HG02852 (cell line): Measurements from ENCODE around the gene MACF1.
"Not testable (repeated sequence)": the region's sequence is repeated elsewhere in the genome, so short reads cannot be mapped to it uniquely, and the experiment has no call there.

Source experiments
- ATAC-seq: cut with Tn5 transposase; IDR thresholded peaks from one replicate; pipeline ENCODE4 v1.9.1; 2021; ENCODE audit warnings: mild to moderate bottlenecking, moderate library complexity; ENCODE audit not compliant: unreplicated experiment

MACF1 gene

GRCh38 chr1:39450041-39450440 lies 245.5 kb downstream of the MACF1 start:
- ATAC-seq, result not testable (repeated sequence)

- no peak for ATAC-seq
These were observed 246.6 kb downstream of the MACF1 start for GRCh38 chr1:39450956-39451606.

- ATAC-seq, result no peak
These were observed 247.6 kb downstream of the MACF1 start for GRCh38 chr1:39452081-39452480.

GRCh38 chr1:39452540-39452939 lies 248.0 kb downstream of the MACF1 start:
- ATAC-seq, result no peak

GRCh38 chr1:39453603-39454002 lies 249.1 kb downstream of the MACF1 start:
- ATAC-seq, result no peak

GRCh38 chr1:39458991-39459390 lies 254.5 kb downstream of the MACF1 start:
- no peak for ATAC-seq

- ATAC-seq, result no peak
These were observed 257.6 kb downstream of the MACF1 start for GRCh38 chr1:39462074-39462473.

- no peak for ATAC-seq
These were observed 262.1 kb downstream of the MACF1 start for GRCh38 chr1:39466413-39467107.

GRCh38 chr1:39467108-39467720 lies 262.7 kb downstream of the MACF1 start:
- not testable (repeated sequence) for ATAC-seq

- no peak for ATAC-seq
These were observed 264.7 kb downstream of the MACF1 start for GRCh38 chr1:39469150-39469549.

GRCh38 chr1:39470040-39470439 lies 265.5 kb downstream of the MACF1 start:
- no peak for ATAC-seq

GRCh38 chr1:39472826-39473225 lies 268.3 kb downstream of the MACF1 start:
- ATAC-seq, result no peak

- no peak for ATAC-seq
These were observed 268.8 kb downstream of the MACF1 start for GRCh38 chr1:39473324-39473723.

- ATAC-seq, result no peak
These were observed 270.3 kb downstream of the MACF1 start for GRCh38 chr1:39474810-39475209.

GRCh38 chr1:39475551-39475950 lies 271.1 kb downstream of the MACF1 start:
- ATAC-seq, result not testable (repeated sequence)

GRCh38 chr1:39478126-39478915 lies 273.8 kb downstream of the MACF1 start:
- ATAC-seq, result no peak

GRCh38 chr1:39481289-39481688 lies 276.8 kb downstream of the MACF1 start:
- ATAC-seq, result no peak

- no peak for ATAC-seq
These were observed 278.8 kb downstream of the MACF1 start for GRCh38 chr1:39483276-39483675.

- no peak for ATAC-seq
These were observed 280.1 kb downstream of the MACF1 start for GRCh38 chr1:39484564-39484963.

- ATAC-seq, result no peak
These were observed 280.7 kb downstream of the MACF1 start for GRCh38 chr1:39485046-39485803.
